Stimulated activated CD8-positive, alpha-beta memory T cell treated with anti-CD3 and anti-CD28 coated beads, Interleukin-7, amount 100 ng/mL, for 1 hour (primary cell): ENCODE data around the gene ARHGAP42.

Experiments used
- DNase-seq, 2 donors: peaks; one replicate each; pipeline ENCODE4 v3.0.0-alpha.2; 2020; ENCODE audit warnings: low read depth in 2 of 2

Gene ARHGAP42

DNA sequence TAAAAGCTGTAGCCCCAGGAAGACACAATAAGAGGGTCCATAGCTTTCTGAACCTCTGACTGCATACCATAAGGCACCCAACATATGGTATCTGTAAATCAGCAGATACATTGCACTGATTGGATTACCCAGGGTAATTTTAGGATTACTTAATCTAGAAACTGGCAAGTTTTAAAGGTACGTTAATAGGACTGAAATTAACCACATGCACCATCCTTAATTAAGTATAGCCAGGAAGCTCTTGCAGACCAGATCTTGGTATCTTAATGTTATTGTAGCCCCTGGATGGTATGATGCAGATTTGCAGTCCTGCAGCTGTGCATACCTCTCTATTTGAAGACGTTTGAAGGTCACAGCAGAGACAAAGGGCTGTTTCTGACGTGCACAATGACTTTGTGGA lies 72.8 kb downstream of the ARHGAP42 start:
- DNase-seq: no peak

DNA sequence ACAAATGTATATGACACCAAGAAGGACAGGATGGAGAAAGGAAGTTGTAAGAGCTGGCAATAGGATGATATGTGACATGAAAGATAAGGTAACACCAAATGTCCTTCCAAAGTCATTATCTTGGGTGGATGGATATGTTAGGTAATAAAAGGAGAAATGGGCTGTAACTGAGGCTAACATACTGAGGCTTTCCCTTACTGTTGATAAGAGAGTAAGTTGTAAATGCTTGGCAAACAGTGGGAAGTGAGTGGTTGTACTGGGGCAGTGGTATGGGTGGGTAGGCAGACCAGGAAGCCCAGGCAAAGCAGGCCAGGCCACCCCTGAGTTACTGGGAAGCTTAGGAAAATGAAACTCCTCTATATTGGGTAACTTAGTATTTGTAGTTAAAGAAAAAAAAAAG lies 73.7 kb downstream of the ARHGAP42 start:
- DNase-seq: no peak

DNA sequence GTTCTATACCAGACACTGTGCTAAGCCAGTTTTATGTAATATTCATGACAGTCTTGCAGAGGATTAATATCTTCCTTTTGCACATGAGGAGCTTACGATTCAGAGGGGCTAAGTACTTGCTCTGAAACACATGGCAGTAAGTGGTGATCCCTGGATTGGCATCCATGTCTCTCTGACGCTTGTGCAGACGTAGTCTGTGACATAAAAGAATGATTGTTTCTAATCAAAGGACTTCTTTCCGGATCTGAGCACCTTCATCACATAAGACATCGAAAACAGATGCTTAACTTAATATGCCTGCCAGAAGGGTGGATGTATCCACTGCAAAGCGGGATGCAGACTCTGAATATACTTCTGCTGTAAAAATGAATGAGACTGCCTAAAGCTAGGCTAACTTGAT lies 74.8 kb downstream of the ARHGAP42 start:
- no peak for DNase-seq

DNA sequence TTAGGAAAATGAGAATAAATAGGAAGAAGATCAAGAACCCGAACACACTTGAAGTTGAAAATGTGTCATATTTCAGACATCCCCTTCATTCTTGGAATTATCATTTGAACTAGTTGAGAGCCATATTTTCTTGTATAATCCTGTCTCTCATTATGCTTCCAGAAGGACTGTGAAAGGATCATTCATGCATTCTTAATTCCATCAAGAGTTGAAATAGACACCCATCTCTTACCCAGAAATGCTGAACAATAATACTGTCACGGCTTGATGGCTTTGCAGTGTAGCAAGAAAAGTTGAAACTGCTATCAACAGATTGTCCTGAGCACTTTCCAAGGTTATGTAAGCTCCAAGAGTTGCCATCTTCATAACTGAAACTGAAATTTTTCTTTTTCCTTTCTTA lies 79.7 kb downstream of the ARHGAP42 start:
- no peak for DNase-seq

DNA sequence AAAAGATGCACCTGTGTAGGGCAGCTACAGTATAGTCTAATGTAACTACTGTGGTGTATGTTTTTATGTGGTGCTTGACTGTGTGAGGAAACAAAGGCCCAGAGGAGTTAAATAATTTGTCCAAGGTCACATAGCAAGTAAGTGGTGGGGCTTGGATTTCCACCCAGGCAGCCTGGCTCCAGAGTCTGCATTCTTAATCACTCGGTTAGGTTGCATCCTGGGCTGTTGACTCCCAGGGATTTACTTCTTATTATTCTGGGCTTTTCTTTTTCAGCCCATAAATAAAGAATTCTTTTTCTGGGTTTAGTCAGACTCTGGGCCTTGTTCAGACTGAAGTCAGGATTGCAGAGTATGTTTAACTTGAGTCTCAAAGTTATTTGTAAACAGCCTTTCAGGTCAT lies 82.1 kb downstream of the ARHGAP42 start:
- no peak for DNase-seq

DNA sequence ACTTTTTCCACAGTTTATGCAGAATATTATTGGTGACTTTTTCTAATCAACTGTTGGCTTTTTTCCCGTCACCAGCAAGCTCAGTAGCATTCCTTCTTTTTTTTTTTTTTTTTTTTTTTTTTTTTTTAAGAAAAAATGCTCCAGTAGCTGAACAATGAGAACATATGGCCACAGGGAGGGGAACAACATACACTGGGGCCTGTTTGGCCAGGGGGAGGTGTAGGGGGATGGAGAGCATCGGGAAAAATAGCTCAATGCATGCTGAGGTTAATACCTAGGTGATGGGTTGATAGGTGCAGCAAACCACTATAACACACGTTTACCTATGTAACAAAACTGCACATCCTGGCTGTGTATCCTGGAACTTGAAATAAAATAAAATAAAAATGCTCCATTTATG lies 82.5 kb downstream of the ARHGAP42 start:
- DNase-seq: no peak

DNA sequence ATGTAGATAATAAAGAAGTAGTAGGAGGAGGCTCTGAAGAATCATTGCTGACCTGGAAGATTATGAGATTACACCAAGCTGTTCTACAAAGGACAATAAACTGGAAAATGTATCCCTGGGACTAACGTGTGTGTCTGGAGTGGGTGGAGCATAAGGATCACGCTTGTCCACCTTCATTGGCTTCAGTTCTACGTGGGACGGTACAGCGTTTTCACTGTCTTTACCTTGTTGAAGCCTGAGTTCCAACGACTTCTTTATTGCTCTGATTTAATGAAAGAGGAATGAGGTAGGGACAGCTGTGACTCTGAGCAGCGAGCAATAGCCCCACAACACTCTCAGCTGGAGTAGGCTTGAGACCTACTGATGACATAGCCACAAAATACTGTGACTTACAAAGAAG lies 87.0 kb downstream of the ARHGAP42 start:
- DNase-seq: no peak

DNA sequence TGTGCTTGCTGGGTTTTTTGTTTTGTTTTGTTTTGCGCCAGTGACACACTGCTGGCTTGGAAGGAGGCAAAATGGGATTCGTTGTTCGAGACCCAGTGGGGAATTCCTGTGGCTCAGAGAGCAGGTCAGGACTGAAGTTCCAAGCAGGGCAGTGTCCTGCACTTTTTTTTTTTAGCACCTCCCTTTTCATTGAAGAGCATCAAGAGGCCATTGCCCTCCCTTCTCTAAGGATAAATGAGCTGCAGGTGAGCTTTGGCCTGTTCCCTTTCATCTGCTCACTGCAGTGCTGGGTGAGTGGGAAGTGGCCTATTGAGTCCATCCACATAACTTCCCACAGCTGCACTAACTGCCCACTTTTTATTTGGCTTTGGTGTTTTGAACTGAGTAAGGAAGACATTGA lies 87.8 kb downstream of the ARHGAP42 start:
- DNase-seq: no peak

DNA sequence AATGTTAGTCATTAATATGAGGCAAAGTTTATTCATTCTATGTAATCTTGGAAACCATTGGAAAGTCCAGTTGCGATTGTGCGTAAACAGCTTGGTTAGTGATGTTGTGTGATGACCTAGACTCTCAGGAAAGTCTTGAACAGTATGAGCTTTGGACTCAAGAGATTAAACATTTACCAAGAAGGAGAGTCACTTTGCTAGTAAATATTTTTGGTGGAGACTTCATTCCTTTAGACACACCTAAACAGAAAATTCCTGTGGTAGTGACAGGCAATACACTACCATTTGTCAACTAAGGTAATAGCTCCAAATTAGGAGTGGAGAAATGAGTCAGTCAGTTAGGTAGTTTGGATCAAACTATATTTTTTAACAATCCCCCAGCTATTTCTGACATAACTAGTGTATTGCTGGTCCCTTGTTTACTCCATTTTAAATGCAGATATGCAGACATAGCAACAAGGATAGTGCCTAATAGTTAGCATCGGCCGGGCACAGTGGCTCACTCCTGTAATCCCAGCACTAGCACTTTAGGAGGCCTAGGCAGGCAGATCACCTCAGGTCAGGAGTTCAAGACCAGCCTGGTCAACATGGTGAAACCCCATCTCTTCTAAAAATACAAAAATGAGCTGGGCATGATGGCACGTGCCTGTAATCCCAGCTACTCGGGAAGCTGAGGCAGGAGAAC lies 89.3 kb downstream of the ARHGAP42 start:
- DNase-seq: no peak

DNA sequence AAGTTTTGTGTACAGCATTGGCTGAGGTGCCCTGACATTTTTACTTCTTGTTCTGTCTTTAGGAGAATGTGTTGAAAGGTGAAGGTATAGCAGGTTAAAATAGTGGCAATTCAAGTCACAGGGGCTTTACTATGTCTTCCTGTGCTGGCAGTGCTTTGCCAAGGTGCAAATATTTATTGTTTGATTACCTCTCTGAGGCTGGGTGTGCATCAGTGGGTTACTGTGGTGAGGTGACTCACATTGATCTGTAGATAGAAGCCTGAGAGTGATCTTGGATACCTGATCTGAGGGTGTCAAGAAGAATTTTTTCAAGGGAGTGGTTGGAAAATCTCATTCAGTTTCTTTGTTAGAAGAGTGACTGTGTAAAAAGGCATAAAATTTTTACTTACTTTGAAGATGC lies 90.0 kb downstream of the ARHGAP42 start:
- DNase-seq: no peak

DNA sequence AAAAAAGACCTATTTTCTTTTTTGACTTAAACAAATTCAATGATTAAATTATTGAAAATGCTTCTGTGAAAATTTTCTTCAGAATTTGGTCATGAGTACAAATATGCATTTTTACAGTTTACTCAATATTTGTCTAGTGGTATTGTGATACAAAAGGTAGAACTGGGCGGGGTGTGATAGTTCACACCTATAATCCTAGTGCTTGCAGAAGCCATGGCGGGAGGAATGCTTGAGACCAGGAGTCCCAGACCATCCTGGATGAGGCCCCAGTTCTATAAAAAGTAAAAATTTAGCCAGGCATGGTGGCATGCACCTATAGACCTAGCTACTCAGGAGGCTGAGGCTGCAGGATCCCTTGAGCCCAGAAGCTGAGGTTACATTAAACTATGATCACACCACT lies 90.6 kb downstream of the ARHGAP42 start:
- no peak for DNase-seq

DNA sequence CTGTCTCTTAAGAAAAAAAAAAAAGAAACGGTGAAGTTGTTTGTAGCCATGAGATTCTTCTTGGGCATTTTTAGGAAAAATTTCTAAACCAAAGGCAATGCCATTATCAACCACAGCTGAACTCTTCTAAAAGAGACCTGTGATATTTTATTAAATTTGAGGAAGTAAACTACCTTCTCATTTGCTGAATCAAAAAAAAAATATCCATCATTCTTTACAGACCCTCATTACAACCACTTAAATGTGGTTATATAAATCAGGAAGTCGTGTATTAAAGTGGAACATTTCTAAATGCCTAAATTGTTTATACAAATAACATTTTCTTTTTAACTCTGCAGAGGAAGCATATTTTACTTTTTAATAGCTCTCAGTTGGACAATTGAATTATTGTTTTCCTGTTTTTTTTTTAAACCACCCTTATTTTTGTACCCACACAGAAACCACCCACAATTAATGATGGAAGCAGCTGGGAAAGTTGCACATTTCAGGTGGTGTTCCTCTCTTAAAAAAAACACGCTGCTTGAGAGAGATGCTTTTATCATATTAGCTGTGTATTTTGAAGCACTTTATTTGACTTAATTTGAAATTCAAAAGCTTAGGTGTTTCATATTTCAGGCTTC lies 91.2 kb downstream of the ARHGAP42 start:
- no peak for DNase-seq

DNA sequence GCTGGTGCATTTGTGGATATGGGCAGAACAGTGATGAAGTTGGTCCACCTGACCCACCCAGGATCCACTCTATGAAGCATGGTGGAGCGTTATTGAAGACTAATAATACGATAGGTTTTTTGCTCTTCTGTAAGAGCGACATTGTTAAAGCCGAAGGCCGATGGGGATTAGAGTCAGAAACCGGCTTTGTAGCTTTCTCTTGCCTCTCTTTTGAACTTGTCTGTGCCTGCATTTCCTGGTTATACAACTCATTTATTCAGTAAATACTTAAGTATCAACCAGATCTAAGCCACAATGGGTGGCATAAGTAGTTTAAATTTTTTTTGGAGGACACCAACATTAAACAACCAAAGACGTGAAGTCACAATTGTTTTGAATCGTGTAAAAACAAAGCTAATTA lies 93.4 kb downstream of the ARHGAP42 start:
- no peak for DNase-seq

DNA sequence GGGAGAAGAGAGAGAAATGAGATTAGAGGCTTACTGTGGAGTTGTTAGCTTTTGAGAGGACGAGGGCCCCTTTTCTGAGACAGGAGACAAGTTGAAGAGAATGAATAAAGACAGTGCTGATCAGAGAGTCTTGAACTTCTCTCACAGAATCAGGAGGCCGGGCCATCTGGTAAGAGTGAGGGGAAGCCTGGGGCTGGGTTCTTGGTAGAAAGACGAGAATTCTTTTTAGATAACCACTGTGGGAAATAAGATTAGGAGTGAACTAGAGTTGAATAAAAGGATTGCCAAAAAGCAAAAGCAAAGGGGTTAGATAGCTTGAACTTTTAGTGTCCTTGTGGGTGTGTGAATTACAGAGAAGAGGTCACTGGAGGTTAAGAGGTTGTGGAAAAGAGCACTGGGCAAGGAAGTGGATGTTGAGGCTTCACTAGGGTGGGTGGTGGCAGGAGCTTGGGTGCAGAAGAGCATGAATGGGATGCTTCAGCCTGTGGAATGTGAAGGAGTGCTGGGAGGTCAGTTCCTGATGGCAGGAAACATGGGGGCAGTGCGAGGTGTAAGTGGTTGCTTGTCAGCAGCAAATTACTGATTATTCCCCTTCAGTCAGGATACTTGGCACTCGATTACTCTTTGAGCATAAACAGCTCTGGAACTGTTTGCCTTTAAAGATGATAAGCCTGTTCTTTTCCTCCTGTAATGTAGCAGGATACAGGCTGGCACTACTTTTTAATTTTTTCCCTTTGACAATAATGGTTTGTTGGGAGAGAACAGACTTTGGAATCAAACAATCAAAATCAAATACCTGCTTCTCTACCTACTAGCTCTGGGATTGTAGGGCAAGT lies 98.3 kb downstream of the ARHGAP42 start:
- DNase-seq: no peak

DNA sequence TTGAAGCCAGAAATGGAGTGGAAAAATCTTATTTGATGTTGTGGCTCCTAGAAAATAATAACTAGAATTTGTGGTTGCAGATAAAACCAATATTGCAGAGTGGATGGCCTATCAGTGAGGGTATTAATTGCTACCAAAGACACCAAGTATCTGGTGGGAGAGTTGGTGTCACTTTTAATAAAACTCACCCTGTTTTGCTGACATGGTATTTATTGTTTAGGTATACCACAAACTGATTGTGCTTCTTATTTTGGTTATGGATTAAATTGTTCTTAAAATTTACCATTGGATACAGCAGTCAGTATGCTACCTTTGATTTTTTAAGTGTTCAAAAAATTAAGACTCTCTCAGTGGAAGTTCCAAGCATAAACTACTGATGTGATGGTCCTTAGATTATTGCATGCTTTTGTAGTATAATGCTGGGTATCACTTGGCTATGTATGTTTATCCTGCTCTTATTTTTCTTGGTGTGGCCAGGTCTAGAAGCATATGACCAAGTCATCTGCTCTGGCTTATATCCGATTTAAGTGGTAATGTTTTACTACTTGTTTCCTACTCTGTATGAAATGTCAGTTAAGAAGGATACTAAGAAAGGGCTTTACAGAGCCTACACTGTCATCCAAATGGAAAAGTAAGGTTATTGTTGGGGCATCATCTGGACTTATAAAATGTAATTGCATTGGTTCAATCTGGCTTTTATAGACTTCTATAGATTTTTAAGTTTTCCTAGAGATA lies 101.6 kb downstream of the ARHGAP42 start:
- DNase-seq: no peak

DNA sequence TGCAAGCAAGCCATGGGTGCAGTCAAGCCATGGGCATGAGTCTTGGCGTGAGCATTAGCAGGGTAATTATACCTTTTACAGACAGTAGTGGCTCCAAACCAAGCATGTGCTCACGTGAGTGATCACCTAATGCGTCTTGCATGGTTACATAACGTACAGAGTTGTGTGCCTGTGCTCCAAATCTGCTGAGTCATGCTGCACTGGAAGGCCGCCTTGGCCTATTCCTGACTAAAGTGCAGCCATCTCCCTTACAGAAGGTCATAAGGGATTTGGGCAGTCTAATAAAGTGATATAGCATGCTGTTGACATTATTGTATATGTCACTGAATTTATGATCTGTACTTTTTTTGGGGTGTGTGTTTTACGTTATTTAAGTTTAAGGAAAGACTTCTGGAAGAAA lies 102.4 kb downstream of the ARHGAP42 start:
- no peak for DNase-seq

DNA sequence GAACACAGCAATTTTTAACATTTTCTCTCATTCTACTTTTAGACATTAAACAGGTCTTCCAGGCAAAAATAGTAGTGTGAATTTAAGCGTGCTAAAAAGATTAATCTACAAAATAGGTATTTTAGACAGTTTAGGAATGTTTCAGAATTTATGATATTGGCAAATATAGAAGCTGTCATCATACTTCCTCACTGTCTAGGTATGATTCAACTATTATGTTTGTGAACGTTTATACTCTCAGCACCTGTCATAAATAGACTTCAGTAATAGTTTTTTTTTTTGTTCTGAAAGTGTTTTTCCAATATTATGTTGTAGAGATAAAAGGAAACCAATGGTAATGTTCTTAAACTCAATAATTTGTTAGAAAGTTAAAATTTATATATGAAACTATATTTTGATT lies 103.0 kb downstream of the ARHGAP42 start:
- no peak for DNase-seq

DNA sequence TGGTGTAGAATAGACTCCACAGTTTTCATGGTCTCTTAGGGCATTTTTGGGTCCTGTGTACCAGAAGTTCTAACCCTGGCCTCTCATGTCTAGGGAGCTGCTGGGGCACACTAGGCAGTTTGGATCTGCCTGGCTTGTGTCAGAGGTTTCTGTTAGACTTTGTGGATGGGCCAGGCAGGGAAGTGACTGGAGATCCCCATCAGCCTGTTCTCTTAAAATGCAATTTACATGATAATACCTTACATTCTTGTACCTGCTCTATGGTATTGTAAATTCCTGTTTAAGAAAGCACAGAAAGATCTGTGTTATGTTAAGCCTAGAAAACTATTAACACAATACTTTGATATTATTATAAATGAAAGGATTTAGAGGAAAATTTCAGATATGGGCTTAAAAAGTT lies 104.0 kb downstream of the ARHGAP42 start:
- DNase-seq: no peak

DNA sequence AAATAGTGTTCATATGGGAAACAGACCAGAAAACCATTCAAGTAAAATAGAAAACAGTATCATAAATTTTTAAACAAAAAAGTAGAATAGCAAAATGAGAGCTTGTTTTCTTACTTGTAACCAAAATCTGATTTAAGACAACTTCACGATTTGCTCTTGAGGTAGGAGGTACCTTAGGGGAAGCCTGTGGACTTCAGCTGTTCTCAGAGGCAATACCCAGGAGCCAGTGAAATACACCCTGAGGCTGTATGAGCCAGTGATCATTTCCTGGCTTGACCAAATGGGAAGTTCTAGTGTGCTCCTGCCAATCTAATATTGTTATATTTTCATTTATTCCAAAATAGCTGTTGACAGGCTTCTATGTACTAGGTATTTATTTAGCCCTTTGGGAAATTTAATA lies 104.8 kb downstream of the ARHGAP42 start:
- DNase-seq: no peak

DNA sequence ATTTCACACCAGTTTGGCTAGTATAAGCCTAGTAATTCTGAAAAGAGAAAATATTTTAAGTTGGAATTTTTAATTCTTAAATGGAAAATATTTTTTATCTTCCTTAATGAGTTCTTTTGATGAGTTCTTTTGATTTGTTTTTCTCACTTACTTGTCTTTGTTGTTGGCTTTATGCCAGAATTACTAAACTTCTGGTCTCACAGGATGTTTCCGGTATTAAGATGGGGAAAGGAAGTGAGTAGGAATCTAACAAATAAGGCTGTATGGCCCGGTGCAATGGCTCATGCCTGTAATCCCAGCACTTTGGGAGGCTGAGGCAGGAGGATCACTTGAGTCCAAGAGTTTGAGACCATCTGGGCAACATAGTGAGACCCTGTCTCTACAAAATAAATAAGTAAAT lies 106.4 kb downstream of the ARHGAP42 start:
- DNase-seq: no peak

DNA sequence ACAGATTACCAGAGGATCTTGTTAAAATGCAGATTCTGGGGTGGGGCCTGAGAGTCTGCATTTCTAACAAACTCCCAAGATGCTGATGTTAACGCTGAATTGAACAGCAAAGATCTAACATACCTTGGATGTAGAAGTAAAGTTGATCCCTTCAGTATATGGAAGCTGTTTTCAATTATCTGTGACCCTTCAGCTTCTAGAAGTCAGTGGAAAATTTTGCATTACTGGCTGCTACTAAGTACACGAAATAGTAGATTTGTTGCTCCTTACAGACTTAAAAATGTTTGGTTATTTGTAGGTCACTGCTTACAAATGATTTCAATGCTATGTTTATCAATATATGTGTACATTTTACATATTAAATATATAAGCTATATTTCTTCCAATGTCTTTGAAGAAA lies 107.4 kb downstream of the ARHGAP42 start:
- no peak for DNase-seq

DNA sequence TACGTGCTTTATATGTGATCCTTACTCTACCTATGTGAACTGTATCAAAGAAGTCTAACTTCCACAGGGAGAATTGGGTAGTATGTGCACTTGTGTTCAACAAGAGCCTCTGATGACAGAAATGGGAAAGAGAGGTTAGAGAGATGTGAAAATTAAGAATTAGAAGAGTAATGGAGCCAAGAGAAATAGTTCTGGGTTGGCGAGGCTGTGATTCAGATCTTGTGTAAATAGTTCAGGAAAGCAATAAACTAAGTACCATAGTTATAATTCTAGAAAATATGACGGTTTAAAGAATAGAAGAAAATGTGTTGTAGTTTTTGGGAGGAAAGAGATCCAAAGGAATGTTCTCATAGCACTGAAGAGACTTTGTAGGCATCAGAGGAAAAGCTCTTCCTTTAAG lies 112.4 kb downstream of the ARHGAP42 start:
- no peak for DNase-seq
